ENCODE measurements around the gene TBC1D10A.

Gene TBC1D10A

GRCh38 chr22:30245985-30246813 lies 80.5 kb downstream of the TBC1D10A start, which contains the start of gene LIF:
LIF (minus strand) TSS chr22:30246759; CDS start chr22:30246695, 64 bp downstream.
- DNase-seq (ENCODE audit: low spot score): no peak

GRCh38 chr22:30245181-30245984 lies 81.4 kb downstream of the TBC1D10A start:
- no peak for DNase-seq (ENCODE audit: low spot score)

DNA sequence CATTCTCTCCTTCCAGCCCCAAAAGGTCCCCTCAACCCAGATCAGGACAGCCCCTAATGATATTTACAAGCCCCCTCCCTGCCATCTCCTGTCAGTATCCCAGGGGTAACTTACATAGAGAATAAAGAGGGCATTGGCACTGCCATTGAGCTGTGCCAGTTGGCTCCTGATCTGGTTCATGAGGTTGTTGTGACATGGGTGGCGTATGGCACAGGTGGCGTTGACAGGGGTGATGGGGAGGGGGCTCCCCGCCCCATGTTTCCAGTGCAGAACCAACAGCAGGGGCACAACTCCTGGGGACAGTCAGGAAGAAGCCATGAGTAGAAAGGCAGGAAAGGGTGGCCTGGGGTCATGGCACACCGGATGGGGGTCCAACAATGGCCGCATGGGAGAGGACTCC lies 82.1 kb downstream of the TBC1D10A start:
- no peak for DNase-seq (ENCODE audit: low spot score)

DNA sequence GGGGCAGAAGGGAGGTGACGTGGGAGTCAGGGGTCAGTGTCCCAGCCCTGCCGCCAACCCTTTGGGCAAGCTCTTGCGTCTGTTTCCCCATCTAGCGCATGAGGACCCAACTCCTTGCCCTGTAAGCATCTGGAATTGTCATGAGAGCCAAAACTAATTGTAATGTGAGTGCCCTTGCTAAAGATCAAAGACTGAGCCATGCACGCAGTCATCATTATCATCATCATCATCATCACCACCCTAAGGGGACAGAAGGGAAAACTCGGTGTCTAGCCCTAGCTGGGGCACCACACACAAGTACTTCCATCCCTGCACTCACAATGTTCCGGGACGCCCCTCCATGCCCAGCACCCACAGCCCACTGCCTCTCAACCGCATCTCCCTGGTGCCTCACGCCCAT lies 82.7 kb downstream of the TBC1D10A start:
- no peak for DNase-seq (ENCODE audit: low spot score)

DNA sequence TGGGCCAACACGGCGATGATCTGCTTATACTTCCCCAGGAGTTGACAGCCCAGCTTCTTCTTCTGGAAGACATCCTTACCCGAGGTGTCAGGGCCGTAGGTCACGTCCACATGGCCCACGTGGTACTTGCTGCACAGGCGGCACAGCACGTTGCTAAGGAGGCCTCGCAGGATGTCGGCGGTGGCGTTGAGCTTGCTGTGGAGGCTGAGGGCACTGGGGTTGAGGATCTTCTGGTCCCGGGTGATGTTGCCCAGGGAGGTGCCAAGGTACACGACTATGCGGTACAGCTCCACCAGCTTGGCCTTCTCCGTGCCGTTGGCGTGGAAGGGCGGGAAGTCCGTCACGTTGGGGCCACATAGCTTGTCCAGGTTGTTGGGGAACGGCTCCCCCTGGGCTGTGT lies 83.1 kb downstream of the TBC1D10A start:
- DNase-seq (ENCODE audit: low spot score): no peak
